ENCODE results near the gene RASGRP4.
"Not testable (repeated sequence)": the region's sequence is repeated elsewhere in the genome, so short reads cannot be mapped to it uniquely, and the experiment has no call there.

The RASGRP4 gene

GRCh38 chr19:38444026-38444425 lies 18.0 kb upstream of the RASGRP4 start:
- no peak for DNase-seq

GRCh38 chr19:38443458-38443999 lies 17.5 kb upstream of the RASGRP4 start:
- DNase-seq = no peak

- no peak for DNase-seq
Measured at GRCh38 chr19:38442736-38443135, 16.7 kb upstream of the RASGRP4 start.

- DNase-seq = no peak
Measured at GRCh38 chr19:38441657-38442348, 15.8 kb upstream of the RASGRP4 start.

GRCh38 chr19:38440592-38440991 lies 14.6 kb upstream of the RASGRP4 start:
- DNase-seq = no peak

GRCh38 chr19:38437917-38438316 lies 11.9 kb upstream of the RASGRP4 start:
- no peak for DNase-seq

- no peak for DNase-seq
Measured at GRCh38 chr19:38437295-38437694, 11.3 kb upstream of the RASGRP4 start.

GRCh38 chr19:38434549-38435051 lies 8.6 kb upstream of the RASGRP4 start:
- DNase-seq = no peak

- DNase-seq = no peak
Measured at GRCh38 chr19:38433268-38433733, 7.3 kb upstream of the RASGRP4 start, which contains the start of gene RYR1. Gene RYR1, plus strand, starts transcription at chr19:38433691. Its CDS starts 139 bp downstream, at chr19:38433830.

GRCh38 chr19:38430931-38431330 lies 4.9 kb upstream of the RASGRP4 start:
- no peak for DNase-seq

GRCh38 chr19:38429811-38430156 lies 3.8 kb upstream of the RASGRP4 start:
- no peak for DNase-seq

GRCh38 chr19:38429055-38429810 lies 3.2 kb upstream of the RASGRP4 start:
- no peak for DNase-seq

GRCh38 chr19:38427035-38427677 lies 1.1 kb upstream of the RASGRP4 start:
- not testable (repeated sequence) for DNase-seq

- DNase-seq = no peak
Measured at GRCh38 chr19:38425222-38425809, 703 bp downstream of the RASGRP4 start.

- no peak for DNase-seq
Measured at GRCh38 chr19:38424272-38424671, 1.7 kb downstream of the RASGRP4 start.

- DNase-seq = no peak
Measured at GRCh38 chr19:38422438-38422837, 3.6 kb downstream of the RASGRP4 start.

GRCh38 chr19:38421856-38422255 lies 4.2 kb downstream of the RASGRP4 start:
- DNase-seq = no peak

GRCh38 chr19:38420935-38421334 lies 5.1 kb downstream of the RASGRP4 start:
- DNase-seq = no peak

- no peak for DNase-seq
Measured at GRCh38 chr19:38417544-38418506, 8.2 kb downstream of the RASGRP4 start.

GRCh38 chr19:38417146-38417543 lies 8.9 kb downstream of the RASGRP4 start:
- no peak for DNase-seq

GRCh38 chr19:38413416-38413815 lies 12.6 kb downstream of the RASGRP4 start:
- no peak for DNase-seq

- no peak for DNase-seq
Measured at GRCh38 chr19:38412961-38413360, 13.1 kb downstream of the RASGRP4 start.
